Gastroesophageal sphincter (tissue), 4 donors: Measurements from ENCODE around the gene LMO7. TPM values are rescaled to one million over a fixed set of nuclear protein-coding genes. Genes with fewer than 3 reads are reported as not detected.

Source experiments
- ATAC-seq: fragments of 150-250 bp; one replicate; pipeline ENCODE4 v1.9.1; 2016; ENCODE audit warnings: mild to moderate bottlenecking, moderate library complexity
- H3K27ac ChIP-seq, 4 donors: fragments of 200-600 bp; sonication (generic) in 3 of 4; 1 replicate in 3 of 4; 2 replicates in 1 of 4; pipeline ENCODE4 v1.5.1; 2016 to 2019
- H3K27me3 ChIP-seq: fragments of 200-600 bp; sonication (generic); one replicate; pipeline ENCODE4 v1.5.1; 2019
- H3K36me3 ChIP-seq, 2 donors: fragments of 200-600 bp; sonication (generic); one replicate each; pipeline ENCODE4 v1.5.1; 2019; ENCODE audit warnings: control low read depth in 1 of 2
- H3K4me1 ChIP-seq, 3 donors: fragments of 200-600 bp; sonication (generic); 1 replicate in 2 of 3; 2 replicates in 1 of 3; pipeline ENCODE4 v1.5.1; 2016 to 2019; ENCODE audit warnings: control low read depth in 2 of 3
- H3K4me3 ChIP-seq, 2 donors: fragments of 200-600 bp; sonication (generic); one replicate each; pipeline ENCODE4 v1.5.1; 2019; ENCODE audit warnings: mild to moderate bottlenecking in 1 of 2, moderate library complexity in 1 of 2
- H3K9me3 ChIP-seq, 3 donors: fragments of 200-600 bp; sonication (generic); one replicate each; pipeline ENCODE4 v1.5.1; 2017 to 2019; ENCODE audit warnings: control low read depth in 2 of 3
- CTCF ChIP-seq, 4 experiments: fragments of 200-600 bp in 2 of 4; fragments of 450-650 bp in 2 of 4; sonication (generic) in 1 of 4; IDR thresholded peaks; one replicate each; pipeline ENCODE4 v1.5.1; 2017 to 2019; ENCODE audit warnings: antibody characterized with exemption in 4 of 4, mild to moderate bottlenecking in 2 of 4, moderate library complexity in 2 of 4
- EP300 ChIP-seq: sonication (generic); formaldehyde crosslinking; IDR thresholded peaks from one replicate; pipeline ENCODE4 v1.6.1; 2017; ENCODE audit warnings: antibody characterized with exemption, mild to moderate bottlenecking
- POLR2A ChIP-seq, 2 donors: fragments of 450-650 bp; IDR thresholded peaks; one replicate each; pipeline ENCODE4 v1.6.1; 2017; ENCODE audit warnings: antibody characterized with exemption in 2 of 2, mild to moderate bottlenecking in 2 of 2, moderate library complexity in 1 of 2
- POLR2AphosphoS5 ChIP-seq: sonication (generic); formaldehyde crosslinking; IDR thresholded peaks from one replicate; pipeline ENCODE4 v1.6.1; 2017; ENCODE audit warnings: antibody characterized with exemption
- WGBS, 2 donors: methylation state at CpG; one replicate each; pipeline ENCODE4 v1.1.5; 2018; ENCODE audit warnings: low coverage in 1 of 2; 5-methylcytosine and 5-hydroxymethylcytosine counted together
- total RNA-seq, 4 donors: library from RNA; depleted of rRNA; stranded (reverse); fragments of >200 nt; gene quantifications; one replicate each; pipeline ENCODE4 v1.1.0, GENCODE V29; 2016

LMO7 gene
- total RNA-seq, 4 donors from 2014 or later, result 15.1 to 45.0 (median 26.8) TPM

DNA sequence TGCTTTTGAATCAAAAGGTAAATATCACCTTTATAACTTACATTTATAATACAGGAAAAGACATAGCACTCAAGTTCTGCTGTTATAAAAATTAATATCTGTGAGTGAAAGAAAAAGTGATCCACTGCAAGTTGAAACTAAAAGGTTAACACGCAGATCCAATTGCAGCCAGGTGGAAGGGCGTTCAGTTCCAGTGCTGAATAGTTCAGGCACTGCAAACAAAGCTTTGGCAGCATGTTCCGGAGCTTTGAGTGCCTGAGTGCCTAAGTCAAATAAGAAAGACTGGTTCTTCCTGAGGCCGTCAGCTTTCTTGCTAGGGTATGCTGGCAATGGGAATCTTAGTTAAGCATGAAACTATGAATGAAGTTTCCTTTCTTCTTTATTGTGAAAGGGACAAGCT lies 200.3 kb downstream of the LMO7 start:
- no peaks in the 10 kb centered on the region for H3K9me3 ChIP-seq
- ATAC-seq, result no peak
- 91 to 100% methylated on average over 1 to 4 of the region's 4 CpGs for WGBS, 2 donors

DNA sequence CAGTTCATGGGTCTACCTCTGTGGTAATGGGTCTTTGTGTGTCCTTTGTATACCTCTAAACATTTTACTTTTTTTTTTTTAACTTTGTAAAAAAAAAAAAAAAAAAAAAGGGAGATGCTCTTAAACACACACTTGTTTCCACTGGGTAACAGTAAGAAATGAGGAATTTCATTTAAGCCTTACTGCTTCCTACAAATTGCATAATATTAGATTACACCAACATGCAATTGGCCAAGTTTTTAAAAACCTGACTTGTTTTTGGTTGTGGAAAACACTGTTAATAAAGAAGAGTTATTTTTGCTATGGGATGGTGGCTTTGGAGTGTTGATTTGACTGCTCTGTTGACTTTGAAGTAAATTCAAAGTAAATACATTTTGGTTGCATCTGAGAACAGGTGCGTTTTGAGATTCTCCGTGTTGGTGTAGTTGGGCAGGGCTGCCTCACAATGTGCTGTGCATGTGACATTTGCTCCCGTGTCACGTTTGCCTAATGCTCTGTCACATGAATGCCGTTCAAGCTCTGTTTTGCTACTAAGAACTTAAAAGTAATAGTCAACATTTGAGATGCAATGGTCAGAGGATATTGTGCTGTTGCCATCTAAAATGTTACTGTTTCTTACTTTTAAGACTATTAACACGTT lies 202.4 kb downstream of the LMO7 start:
- Histone ChIP-seq H3K9me3 (no peaks in the 10 kb centered on the region), H3K27ac (no peak overlapping the region), H3K36me3 (peaks cover 0 to 43% of the 10 kb centered on the region in 2 donors), H3K4me1 (no peaks in the 10 kb centered on the region), H3K27me3 (no peaks in the 10 kb centered on the region), H3K4me3 (no peak overlapping the region)
- TF ChIP-seq CTCF (IDR thresholded peaks at IDR 0.05), result no peak
- TF ChIP-seq POLR2A (IDR thresholded peaks at IDR 0.05), result no peak
- no peak for TF ChIP-seq EP300
- TF ChIP-seq POLR2AphosphoS5, result no peak
- 85 to 92% methylated on average over 6 of the region's 6 CpGs for WGBS, 2 donors
- no peak for ATAC-seq

More for the DNA sequence above, 200.3 kb downstream of the LMO7 start:
- no peaks in the 10 kb centered on the region for H3K4me1 ChIP-seq
- no peak for TF ChIP-seq POLR2A (IDR thresholded peaks at IDR 0.05)
- no peak for TF ChIP-seq POLR2AphosphoS5
- no peak for TF ChIP-seq CTCF (IDR thresholded peaks at IDR 0.05)
- no peak for TF ChIP-seq EP300
- H3K4me3 ChIP-seq, result no peak overlapping the region
- no peak overlapping the region for H3K27ac ChIP-seq
- peaks cover 0 to 23% of the 10 kb centered on the region in 2 donors for H3K36me3 ChIP-seq
- no peaks in the 10 kb centered on the region for H3K27me3 ChIP-seq

GRCh38 chr13:75839406-75839805 lies 203.3 kb downstream of the LMO7 start:
- no peak for TF ChIP-seq POLR2AphosphoS5
- H3K36me3 ChIP-seq, result peaks cover 0 to 51% of the 10 kb centered on the region in 2 donors

GRCh38 chr13:75841905-75842304 lies 205.8 kb downstream of the LMO7 start:
- H3K27ac ChIP-seq, result no peak overlapping the region
- WGBS, 2 donors, result 90 to 94% methylated on average over 2 to 5 of the region's 5 CpGs
- no peaks in the 10 kb centered on the region for H3K4me1 ChIP-seq
- ATAC-seq, result no peak
- no peak overlapping the region for H3K4me3 ChIP-seq
- no peak for TF ChIP-seq EP300
- TF ChIP-seq POLR2A (IDR thresholded peaks at IDR 0.05), result no peak
- TF ChIP-seq POLR2AphosphoS5, result no peak
- no peak for TF ChIP-seq CTCF (IDR thresholded peaks at IDR 0.05)
- peaks cover 0 to 48% of the 10 kb centered on the region in 2 donors for H3K36me3 ChIP-seq
- H3K9me3 ChIP-seq, result no peaks in the 10 kb centered on the region
- H3K27me3 ChIP-seq, result no peaks in the 10 kb centered on the region

More at GRCh38 chr13:75839406-75839805, 203.3 kb downstream of the LMO7 start:
- 79 to 91% methylated on average over 2 of the region's 2 CpGs for WGBS, 2 donors
- Histone ChIP-seq H3K27ac (no peak overlapping the region), H3K9me3 (no peaks in the 10 kb centered on the region), H3K4me1 (no peaks in the 10 kb centered on the region), H3K27me3 (no peaks in the 10 kb centered on the region), H3K4me3 (no peak overlapping the region)
- no peak for ATAC-seq

DNA sequence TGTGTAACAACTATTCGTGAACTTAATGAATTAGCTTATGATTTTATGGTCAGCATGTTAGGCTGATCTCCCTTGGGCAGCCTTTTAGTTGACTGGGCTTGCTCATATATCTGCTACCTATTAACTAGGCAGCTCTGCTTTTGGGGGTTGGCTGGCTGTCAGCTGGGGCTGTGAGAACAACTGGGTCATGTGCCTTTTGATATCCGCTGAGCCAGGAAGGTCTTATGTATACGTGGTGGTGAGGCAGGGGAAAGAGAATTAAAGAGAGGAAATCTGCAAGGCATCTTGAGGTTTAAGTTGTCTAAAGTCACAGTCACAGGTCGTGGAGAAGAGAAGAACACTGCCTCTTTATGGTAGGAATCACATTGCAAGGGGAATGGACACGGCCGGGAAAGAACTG lies 206.9 kb downstream of the LMO7 start:
- TF ChIP-seq CTCF (IDR thresholded peaks at IDR 0.05) (no peak), EP300 (no peak), POLR2AphosphoS5 (no peak), POLR2A (IDR thresholded peaks at IDR 0.05) (no peak)
- no peak for ATAC-seq
- Histone ChIP-seq H3K27me3 (no peaks in the 10 kb centered on the region), H3K27ac (no peak overlapping the region), H3K4me1 (no peaks in the 10 kb centered on the region), H3K36me3 (peaks cover 0 to 48% of the 10 kb centered on the region in 2 donors), H3K4me3 (no peak overlapping the region), H3K9me3 (no peaks in the 10 kb centered on the region)
- 72 to 82% methylated on average over 3 to 6 of the region's 6 CpGs for WGBS, 2 donors
